HL-60 (cell line): ENCODE measurements around the gene MRI1.

Source experiments
- CTCF ChIP-seq: IDR thresholded peaks from one replicate; pipeline ENCODE4 v1.5.1; 2011; ENCODE audit warnings: low read length, control low read depth, inconsistent platforms; ENCODE audit not compliant: insufficient read depth
- GABPA ChIP-seq: IDR thresholded peaks from 2 replicates; pipeline ENCODE4 v1.6.1; 2012; ENCODE audit warnings: low read depth
- POLR2AphosphoS5 ChIP-seq: IDR thresholded peaks from 2 replicates; pipeline ENCODE4 v1.6.1; 2012; ENCODE audit warnings: low read depth
- REST ChIP-seq: IDR thresholded peaks from 2 replicates; pipeline ENCODE4 v1.6.1; 2012; ENCODE audit warnings: low read depth; ENCODE audit not compliant: insufficient replicate concordance

GRCh38 chr19:13782537-13782936, 18.2 kb downstream of the MRI1 start:
- no peak for TF ChIP-seq CTCF
- no peak for TF ChIP-seq GABPA
- no peak for TF ChIP-seq POLR2AphosphoS5
- no peak for TF ChIP-seq REST
